ENCODE measurements around the gene FOXK1. TPM values are rescaled to one million over a fixed set of nuclear protein-coding genes. Genes with fewer than 3 reads are reported as not detected.

Gene FOXK1
- total RNA-seq, 3 donors from 2014 or later, result 30.1 to 48.5 (median 33.4) TPM

- intact Hi-C loops (cut with DNase I, micrococcal nuclease), result no loop called here
- DNase-seq (no peak), ATAC-seq (no peak)
- no peak for TF ChIP-seq CTCF (IDR thresholded peaks at IDR 0.05)
- no peak overlapping the region for H3K4me3 ChIP-seq
- no peaks in the 10 kb centered on the region for H3K36me3 ChIP-seq (ENCODE audit: low read depth)
- H3K4me1 ChIP-seq (ENCODE audit: low read depth), result peaks cover 8% of the 10 kb centered on the region
- no peaks in the 10 kb centered on the region for H3K9me3 ChIP-seq
Measured at GRCh38 chr7:4694305-4694704, 12.2 kb downstream of the FOXK1 start.

GRCh38 chr7:4698707-4699275 is 16.7 kb downstream of the FOXK1 start:
- ATAC-seq, result no peak
- H3K4me3 ChIP-seq, result no peak overlapping the region
- H3K4me1 ChIP-seq (ENCODE audit: low read depth), result no peaks in the 10 kb centered on the region
- no peak for DNase-seq
- no peaks in the 10 kb centered on the region for H3K36me3 ChIP-seq (ENCODE audit: low read depth)
- no peak for TF ChIP-seq CTCF (IDR thresholded peaks at IDR 0.05)
- H3K9me3 ChIP-seq, result no peaks in the 10 kb centered on the region
- intact Hi-C loops (cut with DNase I, micrococcal nuclease), result no loop called here

GRCh38 chr7:4699841-4700240 is 17.7 kb downstream of the FOXK1 start:
- DNase-seq (no peak), ATAC-seq (no peak)
- Histone ChIP-seq H3K4me3 (no peak overlapping the region), H3K36me3 (ENCODE audit: low read depth) (no peaks in the 10 kb centered on the region), H3K4me1 (ENCODE audit: low read depth) (no peaks in the 10 kb centered on the region), H3K9me3 (no peaks in the 10 kb centered on the region)
- intact Hi-C loops (cut with DNase I, micrococcal nuclease), result no loop called here
- TF ChIP-seq CTCF (IDR thresholded peaks at IDR 0.05), result no peak

- intact Hi-C loops (cut with DNase I, micrococcal nuclease), result no loop called here
- no peak overlapping the region for H3K4me3 ChIP-seq
- peak; percentile 20 for ATAC-seq
- H3K9me3 ChIP-seq, result no peaks in the 10 kb centered on the region
- H3K36me3 ChIP-seq (ENCODE audit: low read depth), result no peaks in the 10 kb centered on the region
- no peaks in the 10 kb centered on the region for H3K4me1 ChIP-seq (ENCODE audit: low read depth)
- DNase-seq, result no peak
- TF ChIP-seq CTCF (IDR thresholded peaks at IDR 0.05), result no peak
Measured at GRCh38 chr7:4700577-4701235, 18.6 kb downstream of the FOXK1 start.

- no peaks in the 10 kb centered on the region for H3K36me3 ChIP-seq (ENCODE audit: low read depth)
- intact Hi-C loops (cut with DNase I, micrococcal nuclease), result no loop called here
- peaks cover 4% of the 10 kb centered on the region for H3K4me1 ChIP-seq (ENCODE audit: low read depth)
- DNase-seq (no peak), ATAC-seq (no peak)
- no peak for TF ChIP-seq CTCF (IDR thresholded peaks at IDR 0.05)
- H3K4me3 ChIP-seq, result no peak overlapping the region
- no peaks in the 10 kb centered on the region for H3K9me3 ChIP-seq
Measured at GRCh38 chr7:4702961-4703512, 20.9 kb downstream of the FOXK1 start.
